HG03442 (cell line): ENCODE results near the gene NIPAL4.
A peak's percentile ranks its signal among the peaks of the same experiment; 100 is the strongest.
"Not testable (repeated sequence)": the region's sequence is repeated elsewhere in the genome, so short reads cannot be mapped to it uniquely, and the experiment has no call there.

Experiments used
- ATAC-seq: cut with Tn5 transposase; IDR thresholded peaks from one replicate; pipeline ENCODE4 v1.9.1; 2021; ENCODE audit warnings: mild to moderate bottlenecking, moderate library complexity; ENCODE audit not compliant: unreplicated experiment

Gene NIPAL4

DNA sequence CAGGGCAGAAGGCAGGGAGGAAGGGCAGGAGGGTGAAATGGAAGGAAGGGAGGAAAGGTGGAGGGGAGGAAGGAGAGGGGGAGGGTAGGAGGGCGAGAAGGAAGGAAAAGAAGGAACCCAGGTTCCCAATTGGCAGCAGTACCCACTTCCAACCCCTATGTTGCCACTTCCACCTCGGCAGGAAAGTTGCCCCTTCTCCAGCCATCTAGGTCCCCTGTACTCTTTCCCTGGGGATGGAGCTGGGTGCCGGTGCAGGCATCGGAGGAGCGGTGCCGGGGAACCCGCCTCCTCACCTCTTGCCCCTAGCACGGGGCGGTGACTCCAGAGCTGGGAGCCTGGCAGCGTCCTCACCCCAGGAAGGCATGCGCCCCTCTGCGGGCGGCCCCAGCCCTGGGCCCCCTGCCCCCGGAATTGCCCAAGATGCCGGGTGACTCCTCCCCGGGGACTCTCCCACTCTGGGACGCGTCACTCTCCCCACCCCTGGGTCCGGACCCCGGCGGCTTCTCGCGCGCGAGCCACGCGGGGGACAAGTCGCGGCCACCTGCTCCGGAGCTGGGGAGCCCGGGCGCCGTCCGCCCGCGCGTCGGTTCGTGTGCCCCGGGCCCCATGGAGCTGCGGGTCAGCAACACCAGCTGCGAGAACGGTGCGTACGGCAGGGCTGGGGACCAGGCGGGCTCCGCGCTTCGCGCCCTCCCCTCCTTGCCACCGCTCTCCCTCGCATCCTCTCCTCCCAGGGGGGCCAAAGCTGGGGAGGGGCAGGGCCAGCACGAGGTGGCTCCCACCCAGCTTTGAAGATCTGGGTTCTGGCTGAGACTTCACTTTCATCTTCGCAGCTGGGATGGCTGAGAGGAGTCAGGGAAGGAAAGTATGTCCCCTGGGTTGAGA lies at the start of gene NIPAL4:
Gene NIPAL4, plus strand, starts transcription at position 499 of the 885 bp plus-strand sequence. Its CDS starts 108 bp downstream, at position 607.
- ATAC-seq = no peak

DNA sequence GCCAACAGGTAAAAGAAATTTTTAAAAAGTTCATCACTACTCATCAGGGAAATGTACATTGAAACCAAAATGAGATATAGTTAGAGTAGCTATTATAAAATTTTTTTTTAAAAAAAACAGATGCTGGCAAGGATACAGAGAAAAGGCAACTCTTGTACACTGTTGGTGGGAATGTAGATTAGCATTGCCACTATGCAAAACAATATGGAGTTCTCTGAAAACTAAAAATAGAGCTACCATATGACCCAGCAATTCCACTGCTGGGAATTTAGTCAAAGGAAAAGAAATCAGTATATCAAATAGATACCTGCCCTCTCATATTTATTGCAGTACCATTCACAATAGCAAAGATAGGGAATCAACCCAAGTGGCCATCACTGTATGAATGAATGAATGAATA lies 44.2 kb upstream of the NIPAL4 start:
- no peak for ATAC-seq

DNA sequence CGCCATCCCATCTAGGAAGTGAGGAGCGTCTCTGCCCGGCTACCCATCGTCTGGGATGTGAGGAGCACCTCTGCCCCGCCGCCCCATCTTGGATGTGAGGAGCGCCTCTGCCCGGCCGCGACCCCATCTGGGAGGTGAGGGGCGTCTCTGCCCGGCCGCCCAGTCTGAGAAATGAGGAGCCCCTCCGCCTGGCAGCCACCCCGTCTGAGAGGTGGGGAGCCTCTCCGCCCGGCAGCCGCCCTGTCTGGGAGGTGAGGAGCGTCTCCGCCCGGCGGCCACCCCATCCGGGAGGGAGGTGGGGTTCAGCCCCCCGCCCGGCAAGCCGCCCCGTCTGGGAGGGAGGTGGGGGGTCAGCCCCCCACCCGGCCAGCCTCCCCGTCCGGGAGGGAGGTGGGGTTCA lies 40.5 kb upstream of the NIPAL4 start:
- ATAC-seq = not testable (repeated sequence)

DNA sequence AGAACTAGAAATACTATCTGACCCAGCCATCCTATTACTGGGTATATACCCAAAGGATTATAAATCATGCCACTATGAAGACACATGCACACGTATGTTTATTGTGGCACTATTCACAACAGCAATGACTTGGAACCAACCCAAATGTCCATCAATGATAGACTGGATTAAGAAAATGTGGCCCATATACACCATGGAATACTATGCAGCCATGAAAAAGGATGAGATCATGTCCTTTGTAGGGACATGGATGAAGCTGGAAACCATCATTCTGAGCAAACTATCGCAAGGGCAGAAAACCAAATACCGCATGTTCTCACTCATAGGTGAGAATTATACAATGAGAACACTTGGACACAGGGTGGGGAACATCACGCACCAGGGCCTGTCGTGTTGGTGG lies 30.1 kb upstream of the NIPAL4 start:
- ATAC-seq = not testable (repeated sequence)

DNA sequence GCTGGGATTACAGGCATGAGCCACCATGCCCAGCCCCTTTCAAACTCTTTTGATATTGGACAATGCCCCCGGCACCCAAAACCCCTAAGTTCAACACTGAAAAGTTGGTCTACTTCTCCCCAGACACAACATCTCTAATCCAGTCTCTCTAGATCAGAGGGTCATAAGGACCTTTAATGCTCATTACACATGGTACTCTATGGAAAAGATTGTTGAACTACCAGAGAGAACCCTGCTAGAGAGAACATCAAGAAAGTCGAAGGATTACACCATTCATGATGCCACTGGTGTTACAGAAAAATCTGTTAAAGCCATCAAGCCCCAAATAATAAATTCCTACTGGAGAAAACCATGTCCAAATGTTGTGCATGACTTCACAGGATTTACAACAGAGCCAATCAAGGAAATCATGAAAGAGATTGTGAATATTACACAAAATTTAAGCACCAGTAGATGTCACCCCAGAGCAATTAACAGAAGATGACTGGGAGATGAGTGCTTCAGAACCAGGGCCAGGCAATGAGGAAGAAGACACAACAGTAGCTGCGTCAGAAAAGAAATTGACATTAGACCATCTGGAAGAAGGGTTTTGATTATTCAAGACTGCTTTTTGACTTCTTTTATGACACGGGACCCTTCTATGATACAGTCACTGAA lies 28.3 kb upstream of the NIPAL4 start:
- ATAC-seq = peak; percentile 79

DNA sequence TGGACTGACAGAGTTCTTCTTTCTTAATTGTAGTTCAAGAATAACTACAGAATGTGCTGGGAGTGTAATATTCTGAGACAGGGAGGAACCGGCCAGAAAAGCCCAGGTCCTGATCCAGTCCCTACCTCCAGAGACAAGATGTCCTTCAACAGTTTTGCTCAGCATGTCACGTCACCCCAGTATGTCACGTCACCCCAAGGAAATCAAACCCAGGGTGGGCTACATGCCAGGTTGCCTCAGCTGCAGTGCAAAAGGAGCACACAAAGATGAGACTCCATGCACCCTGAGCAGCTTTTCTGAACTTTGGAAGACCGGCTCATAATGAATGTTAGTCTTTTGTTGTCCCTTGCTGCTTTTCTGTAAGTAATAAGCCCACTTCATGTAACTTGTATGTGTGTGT lies 25.9 kb upstream of the NIPAL4 start:
- no peak for ATAC-seq

DNA sequence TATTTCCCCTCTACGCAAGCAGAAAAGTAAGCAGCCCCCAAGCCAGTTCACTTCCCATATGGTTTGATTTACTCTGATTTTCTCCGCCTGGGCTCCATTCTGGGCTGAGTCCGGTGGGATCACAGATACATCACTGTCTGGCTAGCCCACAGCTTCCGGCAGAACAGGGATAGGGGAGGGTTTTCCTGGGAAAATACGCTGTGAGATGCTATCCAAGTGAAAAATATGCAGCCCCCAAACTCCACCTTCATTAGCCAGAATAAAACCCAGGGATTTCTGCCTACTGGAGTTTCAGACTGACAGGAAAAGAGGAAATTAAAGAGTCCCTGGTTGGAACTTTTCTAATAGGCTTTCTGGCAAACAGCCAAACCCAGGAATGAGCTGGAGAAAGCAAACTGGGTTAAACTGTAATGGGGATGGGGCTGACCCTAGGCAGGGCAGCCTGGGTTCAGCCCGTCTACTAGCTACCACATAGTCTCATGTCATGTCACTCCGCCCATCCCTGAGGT lies 16.9 kb upstream of the NIPAL4 start:
- no peak for ATAC-seq

DNA sequence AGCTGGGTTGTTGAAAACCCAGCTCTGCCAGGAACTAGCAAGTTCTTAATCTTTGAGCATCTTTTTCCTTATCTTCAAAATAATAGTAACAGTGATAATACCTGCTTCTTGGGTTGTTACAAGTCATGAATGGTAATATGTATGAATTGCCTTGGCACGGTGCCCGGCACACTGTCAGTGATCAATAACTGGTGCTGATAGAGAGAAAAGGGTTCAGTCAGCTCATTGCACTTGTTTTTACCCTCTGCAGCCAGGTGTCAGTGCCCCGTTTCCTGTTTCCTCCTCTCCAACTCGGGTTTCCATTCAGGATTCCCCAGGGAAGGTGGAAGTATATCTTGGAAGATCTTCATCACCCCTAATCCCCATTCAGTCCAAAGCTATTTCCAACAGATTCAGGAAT lies 15.8 kb upstream of the NIPAL4 start:
- ATAC-seq = no peak

DNA sequence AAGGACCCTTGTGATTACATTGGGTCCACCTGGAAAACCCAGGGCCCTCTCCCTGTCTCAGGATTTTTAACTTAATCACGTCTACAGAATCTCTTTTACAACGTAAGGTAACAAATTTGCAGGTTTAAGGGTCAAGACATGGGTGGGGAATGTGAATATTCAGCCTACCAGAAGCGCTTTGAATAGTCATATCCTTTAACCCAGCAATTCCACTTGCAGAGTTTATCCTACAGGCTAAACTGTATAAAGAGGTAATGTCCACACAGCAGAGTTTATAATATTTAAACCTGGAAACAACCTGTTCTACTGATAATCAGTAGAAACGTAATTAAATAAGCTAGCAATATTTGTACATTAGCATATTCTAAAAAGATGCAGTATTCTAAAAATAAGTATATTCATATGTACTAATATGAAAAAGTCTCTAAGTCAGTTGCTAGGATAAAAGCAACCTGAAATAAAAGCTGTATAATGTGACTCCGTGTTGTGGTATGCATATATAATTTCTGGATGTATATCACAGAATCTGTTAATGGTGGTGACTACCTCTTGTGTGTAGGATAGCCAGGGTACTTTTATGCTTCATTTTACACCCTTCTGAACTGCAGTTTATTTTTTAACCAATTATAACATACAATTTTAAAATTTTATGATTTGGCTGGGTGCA lies 14.1 kb upstream of the NIPAL4 start:
- ATAC-seq = no peak

DNA sequence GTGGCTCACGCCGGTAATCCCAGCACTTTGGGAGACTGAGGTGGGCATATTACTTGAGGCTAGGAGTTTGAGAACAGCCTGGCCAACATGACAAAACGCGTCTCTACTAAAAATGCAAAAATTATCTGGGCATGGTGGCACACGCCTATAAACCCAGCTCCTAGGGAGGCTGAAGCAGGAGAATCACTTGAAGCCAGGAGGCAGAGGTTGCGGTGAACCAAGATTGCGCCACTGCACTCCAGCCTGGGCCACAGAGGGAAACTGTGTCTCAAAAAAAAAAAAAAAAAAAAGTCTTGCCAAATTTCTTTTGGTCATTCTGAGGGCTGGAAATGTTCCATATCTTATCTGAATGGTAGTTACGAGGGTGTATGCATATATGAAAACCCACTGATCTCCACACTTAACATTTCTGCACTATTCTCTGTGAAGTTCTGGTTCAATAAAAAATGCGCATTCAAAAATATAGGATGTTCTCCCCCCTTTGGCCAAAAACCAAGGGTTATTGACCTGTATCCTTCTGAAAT lies 13.5 kb upstream of the NIPAL4 start:
- ATAC-seq = no peak

DNA sequence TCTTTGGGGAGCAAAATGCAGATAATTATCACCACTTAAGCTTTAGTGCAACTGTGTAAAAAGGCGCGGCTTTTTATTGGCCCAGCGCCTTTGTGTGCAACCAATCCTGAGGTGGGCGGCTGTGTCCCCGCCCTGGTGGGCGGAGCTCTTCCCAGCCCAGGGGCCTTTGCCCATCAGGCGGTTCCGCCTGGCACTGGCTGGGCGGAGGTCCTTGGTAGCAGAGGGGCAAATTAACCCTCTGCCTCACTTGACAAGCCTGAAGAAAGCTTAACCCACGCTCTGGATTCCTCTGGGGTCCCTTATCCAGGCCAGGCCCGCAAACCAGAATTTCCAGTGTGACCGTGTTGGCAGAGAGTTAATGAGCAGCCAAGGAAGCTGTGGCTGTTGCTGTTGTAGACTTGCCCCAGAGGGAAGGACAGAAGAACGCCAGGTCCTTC lies 12.8 kb upstream of the NIPAL4 start:
- no peak for ATAC-seq

DNA sequence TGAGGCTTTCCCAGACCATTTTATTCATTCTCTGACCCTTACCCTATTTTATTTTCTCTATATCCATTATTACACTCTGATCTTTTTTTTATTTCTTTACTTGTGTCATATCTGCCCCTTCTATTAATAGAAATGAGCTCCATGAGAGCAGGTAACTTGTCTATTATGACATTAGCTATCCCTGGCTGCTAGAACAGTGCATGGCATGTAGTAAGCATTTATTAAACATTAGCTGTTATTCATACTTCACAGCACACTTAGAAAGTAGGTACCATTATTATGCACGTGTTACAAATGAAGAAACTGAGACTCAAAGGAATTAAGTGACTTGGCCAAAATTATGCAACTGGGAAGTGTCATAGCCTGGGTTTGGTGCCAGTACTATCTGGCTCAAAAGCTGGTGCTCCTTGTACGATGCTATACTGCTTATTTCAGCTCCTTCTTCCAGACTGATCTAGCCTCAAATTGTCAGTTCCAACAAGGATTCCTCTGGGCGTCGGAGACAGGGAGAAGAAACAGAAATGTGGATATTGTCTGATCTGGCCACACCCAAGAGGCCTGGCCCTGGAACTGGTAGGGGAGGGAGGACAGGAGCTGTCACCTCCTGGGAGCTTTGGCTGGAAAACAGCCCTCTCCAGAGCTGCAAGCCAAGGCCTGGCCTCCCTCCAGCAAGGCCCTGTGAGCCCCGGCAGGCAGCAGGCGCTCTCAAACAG lies 10.8 kb upstream of the NIPAL4 start:
- ATAC-seq = no peak

DNA sequence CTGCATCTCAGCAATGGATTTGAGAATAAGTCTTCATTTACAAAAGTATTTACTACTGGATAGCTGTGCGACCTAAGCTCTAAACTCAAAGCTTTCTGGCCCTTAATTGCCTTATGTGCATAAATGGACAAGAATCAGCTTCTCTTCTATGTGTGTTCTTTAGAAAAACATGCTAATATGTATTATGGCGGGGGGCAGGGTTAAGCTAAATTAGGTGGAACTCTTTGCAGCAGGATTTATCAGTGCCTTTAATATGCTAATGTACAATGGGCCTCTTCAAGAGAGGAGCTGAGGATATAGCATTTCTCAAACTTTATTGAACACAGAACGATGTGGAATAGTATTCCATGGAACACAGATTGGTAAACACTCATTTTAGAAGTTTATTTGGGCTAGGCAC lies 10.0 kb upstream of the NIPAL4 start:
- no peak for ATAC-seq

DNA sequence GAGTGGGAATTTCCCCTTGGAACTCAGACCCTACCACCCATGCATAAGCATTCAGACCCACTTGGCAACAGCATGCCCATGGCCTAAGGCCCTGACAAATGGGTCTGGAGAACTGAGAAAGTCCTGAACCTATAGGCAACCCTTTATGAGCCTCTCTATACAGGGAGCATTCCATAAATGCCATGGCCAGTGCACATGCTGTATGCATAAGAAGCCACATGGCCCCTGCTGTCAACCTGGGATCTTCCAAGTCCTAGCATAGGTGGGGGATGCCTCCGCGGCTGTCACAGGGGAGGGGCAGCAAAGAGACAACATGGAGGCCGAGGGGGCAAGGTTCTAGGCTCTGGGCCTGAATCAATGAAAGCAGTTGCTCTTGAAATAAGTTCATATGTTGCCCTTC lies 8.2 kb upstream of the NIPAL4 start:
- ATAC-seq = no peak

DNA sequence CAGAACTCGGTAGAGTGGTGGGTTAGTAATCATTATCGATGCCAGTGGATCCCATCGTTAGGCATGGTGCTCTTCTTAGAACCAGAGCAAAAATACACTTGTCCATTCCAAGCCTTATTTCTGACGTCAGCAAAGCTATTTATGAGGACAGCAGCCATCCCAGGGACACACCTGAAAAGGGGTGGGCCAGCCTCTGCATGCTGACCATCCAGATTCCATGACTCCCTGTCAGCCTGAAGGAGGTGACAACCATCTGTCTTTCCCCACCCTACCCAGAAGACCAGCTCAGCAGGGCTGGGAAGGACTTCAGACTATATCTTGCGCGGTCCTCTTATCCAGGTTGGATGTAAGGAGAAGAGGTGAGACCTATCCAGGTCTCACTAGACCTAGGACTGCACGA lies 5.7 kb upstream of the NIPAL4 start:
- no peak for ATAC-seq

DNA sequence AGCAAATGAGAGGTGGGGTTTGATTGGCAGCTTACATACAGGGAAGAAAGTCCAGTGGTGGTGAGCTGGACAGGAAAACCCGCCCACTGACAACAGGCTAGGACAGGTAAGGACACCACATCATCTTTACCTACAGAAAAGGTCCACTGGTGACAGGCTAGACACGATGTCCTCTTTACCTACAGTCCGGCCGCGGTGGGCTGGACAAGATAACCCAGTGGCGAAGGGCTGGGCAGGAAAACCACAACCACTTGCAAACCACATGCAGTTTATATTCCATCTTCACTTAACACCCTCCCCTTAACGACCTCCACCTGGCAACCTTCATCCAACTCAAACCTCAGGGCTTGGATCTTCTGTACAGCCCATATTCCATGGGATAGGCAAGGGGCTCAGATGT lies 5.0 kb upstream of the NIPAL4 start:
- ATAC-seq = no peak

DNA sequence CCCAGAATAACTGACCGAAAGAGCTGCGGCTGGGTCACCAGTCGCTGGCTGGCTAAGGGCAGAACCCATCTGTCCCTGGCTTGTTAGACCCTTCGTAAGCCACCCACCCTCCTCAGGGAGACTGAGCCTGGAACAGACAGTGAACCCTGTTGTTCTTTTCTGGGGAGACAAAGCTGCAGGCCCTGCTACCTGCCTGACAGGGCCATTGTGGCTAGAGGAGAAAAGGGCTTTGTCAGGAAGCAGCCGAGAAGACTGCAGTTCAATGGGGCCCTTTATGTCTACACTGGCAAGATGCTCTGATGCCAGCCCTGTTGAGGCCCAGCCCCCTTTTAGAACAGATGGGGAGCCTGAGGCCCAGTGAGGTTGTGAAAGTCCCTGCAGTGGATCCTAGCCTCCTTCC lies 3.7 kb upstream of the NIPAL4 start:
- no peak for ATAC-seq

DNA sequence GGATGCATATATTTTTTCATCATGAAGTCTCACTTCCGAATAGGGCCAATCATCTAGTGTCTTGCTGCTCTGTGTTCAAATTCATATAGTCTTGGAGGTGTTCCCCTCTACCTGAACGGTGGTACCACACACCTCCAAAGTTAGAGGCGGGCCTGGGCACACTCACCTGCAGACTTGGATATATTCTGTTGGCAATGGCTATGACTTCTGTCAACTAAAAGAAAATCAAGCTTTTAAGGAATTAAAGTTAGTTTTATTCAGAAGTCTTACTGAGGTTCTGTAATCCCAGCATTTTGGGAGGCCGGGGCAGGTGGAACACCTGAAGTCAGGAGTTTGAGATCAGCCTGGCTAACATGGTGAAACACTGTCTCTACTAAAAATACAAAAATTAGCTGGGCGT lies 2.6 kb upstream of the NIPAL4 start:
- ATAC-seq = no peak

DNA sequence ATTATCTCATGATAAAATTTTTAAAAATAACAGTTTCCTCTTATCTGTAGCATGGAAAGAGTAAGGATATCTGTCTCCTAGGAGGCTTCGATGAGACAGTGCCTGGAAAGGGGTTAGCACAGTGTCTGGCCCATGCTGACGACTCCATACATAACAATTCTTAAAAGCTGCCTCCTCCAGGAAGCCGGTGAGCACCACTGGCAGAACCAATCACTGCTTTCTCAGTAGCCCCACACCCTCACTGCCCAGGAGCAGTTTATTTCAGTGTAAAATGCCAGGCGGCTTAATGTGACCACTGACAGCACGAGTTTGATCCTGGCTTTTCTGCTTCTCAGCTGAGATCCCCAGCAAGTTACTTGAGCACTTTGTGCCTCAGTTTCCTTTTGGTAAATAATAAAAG lies 1.2 kb upstream of the NIPAL4 start:
- no peak for ATAC-seq

DNA sequence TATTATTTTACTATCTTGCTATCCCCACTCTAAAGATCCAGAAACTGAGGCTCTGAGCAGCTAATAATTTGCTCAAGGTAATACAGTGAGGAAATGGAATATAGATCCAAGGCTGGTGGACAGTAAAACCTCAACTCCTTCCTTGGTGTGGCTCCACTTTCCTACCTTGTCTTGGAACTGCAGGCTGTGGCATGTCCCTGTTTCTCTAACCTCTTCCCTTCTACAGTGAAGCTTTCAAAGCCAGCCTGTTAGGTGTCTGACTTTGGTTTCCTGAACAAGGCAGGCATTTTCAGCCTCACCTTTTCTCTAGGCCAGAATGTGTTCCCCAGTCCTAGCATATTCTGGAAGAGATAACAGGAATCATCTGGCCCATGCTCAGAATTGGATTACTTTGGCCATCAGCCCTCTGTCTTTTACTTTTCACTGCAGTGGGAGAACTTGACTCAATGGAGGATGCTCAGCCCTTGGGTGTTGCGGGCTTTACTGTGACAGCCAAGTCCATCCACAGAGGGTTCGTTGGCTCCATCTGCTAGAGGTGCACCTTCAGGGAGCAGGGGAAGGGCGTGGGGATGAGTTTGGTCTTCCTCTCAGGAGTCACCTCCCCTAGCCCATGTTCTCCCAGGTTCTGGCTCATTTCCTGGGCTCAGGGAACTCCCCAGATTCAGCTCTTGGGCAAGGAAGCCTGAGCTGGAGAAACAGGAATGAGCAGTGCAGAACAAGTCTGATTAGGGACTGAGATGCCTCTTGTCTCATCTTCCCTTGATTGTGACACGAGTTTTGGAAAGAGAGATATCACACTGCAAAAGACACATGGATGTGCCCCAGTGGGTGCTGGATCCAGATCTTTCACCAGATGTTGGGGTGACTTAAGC lies 1.1 kb downstream of the NIPAL4 start:
- no peak for ATAC-seq
